ENCODE results near the gene RAB20. TPM values are rescaled to one million over a fixed set of nuclear protein-coding genes. Genes with fewer than 3 reads are reported as not detected.

The RAB20 gene
- total and polyA plus RNA-seq, 2 of the 8 experiments (the other 6 are each of a cell fraction or from before 2014, with no cell fraction given), result 14.8 to 27.9 TPM

- TF ChIP-seq TAF7 (optimal IDR thresholded peaks at IDR 0.05; ENCODE audit: borderline replicate concordance, low read depth, low read length) (no peak), FOSL1 (IDR thresholded peaks at IDR 0.05; ENCODE audit: insufficient read depth, low read depth, low read length) (no peak), MAFK (IDR thresholded peaks at IDR 0.05; ENCODE audit: low read depth, low read length) (no peak)
These were observed 52.0 kb downstream of the RAB20 start (continued) for GRCh38 chr13:110509478-110509926.
